ENCODE results near the gene PYGB.

Gene PYGB

GRCh38 chr20:25249198-25249931 is 1.5 kb downstream of the PYGB start:
- no peak for DNase-seq

- DNase-seq, result no peak
Observed at GRCh38 chr20:25250508-25250907, 2.6 kb downstream of the PYGB start.

- DNase-seq, result no peak
Observed at GRCh38 chr20:25251019-25251418, 3.1 kb downstream of the PYGB start.

GRCh38 chr20:25251558-25251957 is 3.7 kb downstream of the PYGB start:
- DNase-seq, result no peak

- DNase-seq, result no peak
Observed at GRCh38 chr20:25252230-25252651, 4.4 kb downstream of the PYGB start.

GRCh38 chr20:25252686-25253421 is 5.0 kb downstream of the PYGB start:
- DNase-seq, result no peak

- no peak for DNase-seq
Observed at GRCh38 chr20:25253606-25254275, 5.9 kb downstream of the PYGB start.

- no peak for DNase-seq
Observed at GRCh38 chr20:25254571-25254970, 6.7 kb downstream of the PYGB start.

GRCh38 chr20:25254986-25255680 is 7.2 kb downstream of the PYGB start:
- DNase-seq, result no peak

GRCh38 chr20:25256226-25256859 is 8.5 kb downstream of the PYGB start:
- no peak for DNase-seq

GRCh38 chr20:25257130-25257529 is 9.2 kb downstream of the PYGB start:
- no peak for DNase-seq

GRCh38 chr20:25257756-25258475 is 10.0 kb downstream of the PYGB start:
- DNase-seq, result peak in 1 of 2 experiments; percentile 16

- DNase-seq, result peak in 1 of 2 experiments; percentile 16
Observed at GRCh38 chr20:25258476-25258805, 10.6 kb downstream of the PYGB start.

GRCh38 chr20:25258828-25259227 is 10.9 kb downstream of the PYGB start:
- DNase-seq, result peak in 1 of 2 experiments; percentile 8

GRCh38 chr20:25259358-25259757 is 11.5 kb downstream of the PYGB start:
- DNase-seq, result peak in 1 of 2 experiments; percentile 21

GRCh38 chr20:25259788-25260254 is 11.9 kb downstream of the PYGB start:
- DNase-seq, result peak in 1 of 2 experiments; percentile 33

GRCh38 chr20:25260770-25261437 is 13.0 kb downstream of the PYGB start:
- DNase-seq, result peak in 1 of 2 experiments; percentile 15

- DNase-seq, result no peak
Observed at GRCh38 chr20:25269057-25269832, 21.4 kb downstream of the PYGB start.

GRCh38 chr20:25269833-25270170 is 21.9 kb downstream of the PYGB start:
- DNase-seq, result no peak

GRCh38 chr20:25270829-25271251 is 23.0 kb downstream of the PYGB start:
- no peak for DNase-seq

Data from activated T-cell treated with anti-CD3 and anti-CD28 coated beads, Interleukin-2, amount 50 U/mL, for 48 hours (primary cell).